ENCODE results near the gene MOB3A.
"Not testable (repeated sequence)": the region's sequence is repeated elsewhere in the genome, so short reads cannot be mapped to it uniquely, and the experiment has no call there.

- TF ChIP-seq PBX3 (CRISPR knock-in tag; IDR thresholded peaks at IDR 0.05); CTCF (tag by site-specific recombination; IDR thresholded peaks at IDR 0.05); ZNF423 (tag by site-specific recombination; IDR thresholded peaks at IDR 0.05): not testable (repeated sequence)
Measured at GRCh38 chr19:2091926-2092525, 4.1 kb downstream of the MOB3A start.

Measured in HEK293 (cell line).